HCT116 (cell line): Measurements from ENCODE around the gene CTBP2. TPM values are rescaled to one million over a fixed set of nuclear protein-coding genes. Genes with fewer than 3 reads are reported as not detected.

Experiments used
- ATAC-seq: fragments of 200-7000 bp; cut with Tn5 transposase; 2 replicates; pipeline ENCODE4 v1.9.1; 2020; ENCODE audit warnings: mild to moderate bottlenecking, moderate library complexity
- BruUV-seq: library from RNA; stranded (reverse); fragments of 400-500 nt; replicated peaks from 2 replicates; lab custom pipeline; 2021; lab: Mats Ljungman, UMichigan
- CTCF ChIA-PET: fragments of 300-600 bp; sonication (Branson Sonifier 250); formaldehyde crosslinking; loops from one replicate; lab custom pipeline; 2021; ENCODE audit warnings: antibody characterized with exemption; lab: Charles Lee
- POLR2A ChIA-PET: fragments of 300-600, 350-600 bp; sonication (Branson Sonifier 250); formaldehyde crosslinking; loops from one replicate; lab custom pipeline; 2021; ENCODE audit warnings: antibody characterized with exemption; lab: Charles Lee
- RAD21 ChIA-PET, 2 experiments: fragments of 300-600 bp; sonication (Branson Sonifier 250); formaldehyde crosslinking; loops; one replicate each; lab custom pipeline; 2023; ENCODE audit warnings: low total read pairs in 2 of 2; ENCODE audit not compliant: uncharacterized antibody in 2 of 2, unreplicated experiment in 2 of 2, low non-redundant PET in 1 of 2; lab: Charles Lee
- DNase-seq: peaks from one replicate; pipeline ENCODE4 v3.0.0-alpha.2; 2010; ENCODE audit warnings: low read depth, low spot score
- H2AFZ ChIP-seq: fragments of 200-600 bp; shearing (Covaris generic), sonication (generic); 2 replicates; pipeline ENCODE4 v1.6.1; 2017; ENCODE audit warnings: low read depth, mixed run types, mixed read lengths, antibody characterized with exemption, low read length; ENCODE audit not compliant: poor library complexity, severe bottlenecking
- H3K27ac ChIP-seq: 2 replicates; pipeline ENCODE4 v1.5.1; 2012; ENCODE audit warnings: low read depth, low read length
- H3K27me3 ChIP-seq: fragments of 200-600 bp; sonication (generic); 2 replicates; pipeline ENCODE4 v1.6.1; 2016; ENCODE audit warnings: mixed run types, low read length, mixed read lengths; ENCODE audit not compliant: insufficient read depth
- H3K36me3 ChIP-seq, 2 experiments: fragments of 200-500 bp in 1 of 2; fragments of 200-600 bp in 1 of 2; sonication (Bioruptor generic) in 1 of 2; sonication (generic) in 1 of 2; 2 replicates each; pipeline versions ENCODE4 v1.5.1 to v1.6.1; 2014 to 2016; ENCODE audit warnings: low read length in 2 of 2, inconsistent platforms in 1 of 2, mixed read lengths in 1 of 2, mixed run types in 1 of 2; ENCODE audit not compliant: insufficient read depth in 2 of 2, control insufficient read depth in 1 of 2
- H3K4me1 ChIP-seq, 2 experiments: fragments of 200-600 bp in 1 of 2; sonication (generic) in 1 of 2; 2 replicates each; pipeline versions ENCODE4 v1.5.1 to v1.6.1; 2012 to 2017; ENCODE audit warnings: low read length in 2 of 2, inconsistent platforms in 1 of 2, mild to moderate bottlenecking in 1 of 2, mixed read lengths in 1 of 2, mixed run types in 1 of 2, moderate library complexity in 1 of 2; ENCODE audit not compliant: insufficient read depth in 2 of 2, control insufficient read depth in 1 of 2
- H3K4me2 ChIP-seq: fragments of 200-600 bp; sonication (generic); 2 replicates; pipeline ENCODE4 v1.6.1; 2017; ENCODE audit warnings: mixed run types, low read length, mixed read lengths
- H3K4me3 ChIP-seq, 2 experiments: fragments of 200-600 bp in 1 of 2; sonication (generic) in 1 of 2; replicated peaks in 1 of 2; 2 replicates each; pipeline ENCODE4 v1.5.1; 2011 to 2016; ENCODE audit warnings: low read length in 2 of 2, control low read depth in 1 of 2, low read depth in 1 of 2, mild to moderate bottlenecking in 1 of 2, mixed read lengths in 1 of 2, mixed run types in 1 of 2
- H3K79me2 ChIP-seq: fragments of 200-600 bp; sonication (generic); 2 replicates; pipeline ENCODE4 v1.6.1; 2017; ENCODE audit warnings: mild to moderate bottlenecking, mixed run types, low read length, moderate library complexity, mixed read lengths; ENCODE audit not compliant: insufficient read depth
- H3K9ac ChIP-seq: fragments of 200-600 bp; sonication (generic); 2 replicates; pipeline ENCODE4 v1.6.1; 2016; ENCODE audit warnings: low read length, mixed read lengths
- H3K9me2 ChIP-seq: fragments of 200-600 bp; sonication (generic), shearing (Covaris generic); 2 replicates; pipeline ENCODE4 v1.6.1; 2017; ENCODE audit warnings: mixed run types, mild to moderate bottlenecking, moderate library complexity; ENCODE audit not compliant: insufficient read depth
- H3K9me3 ChIP-seq, 2 experiments: fragments of 200-500 bp in 1 of 2; fragments of 200-600 bp in 1 of 2; sonication (Bioruptor generic) in 1 of 2; sonication (generic) in 1 of 2; 2 replicates each; pipeline ENCODE4 v1.6.1; 2014 to 2017; ENCODE audit warnings: low read length in 2 of 2, mixed read lengths in 2 of 2, inconsistent platforms in 1 of 2, low read depth in 1 of 2, mild to moderate bottlenecking in 1 of 2, mixed run types in 1 of 2, moderate library complexity in 1 of 2; ENCODE audit not compliant: control insufficient read depth in 1 of 2, insufficient read depth in 1 of 2
- H4K20me1 ChIP-seq: fragments of 200-600 bp; sonication (generic), shearing (Covaris generic); 2 replicates; pipeline ENCODE4 v1.6.1; 2017; ENCODE audit warnings: mixed run types, mild to moderate bottlenecking, moderate library complexity; ENCODE audit not compliant: insufficient read depth
- CBX3 ChIP-seq: IDR thresholded peaks from 2 replicates; pipeline ENCODE4 v1.6.1; 2012; ENCODE audit warnings: low read depth
- ELF1 ChIP-seq: IDR thresholded peaks from 2 replicates; pipeline ENCODE4 v1.6.1; 2012; ENCODE audit warnings: low read depth, borderline replicate concordance
- EZH2 ChIP-seq: fragments of 200-600 bp; sonication (generic); IDR thresholded peaks from 2 replicates; pipeline ENCODE4 v1.6.1; 2017; ENCODE audit warnings: antibody characterized with exemption, mixed run types
- EZH2phosphoT487 ChIP-seq: fragments of 200-600 bp; IDR thresholded peaks from 2 replicates; pipeline ENCODE4 v1.6.1; 2018; ENCODE audit warnings: antibody characterized with exemption, borderline replicate concordance
- FOSL1 ChIP-seq: IDR thresholded peaks from 2 replicates; pipeline ENCODE4 v1.6.1; 2012; ENCODE audit warnings: low read depth
- JUND ChIP-seq: IDR thresholded peaks from 2 replicates; pipeline ENCODE4 v1.6.1; 2012
- POLR2A ChIP-seq: IDR thresholded peaks from 2 replicates; pipeline ENCODE4 v1.7.0; 2011; ENCODE audit warnings: borderline replicate concordance; ENCODE audit not compliant: insufficient read depth, insufficient read length; ENCODE audit errors: extremely low read depth
- POLR2AphosphoS5 ChIP-seq: IDR thresholded peaks from 2 replicates; pipeline ENCODE4 v1.6.1; 2011; ENCODE audit warnings: mild to moderate bottlenecking, low read depth, low read length, moderate library complexity
- REST ChIP-seq: IDR thresholded peaks from 2 replicates; pipeline ENCODE4 v1.6.1; 2012; ENCODE audit warnings: low read depth
- SRF ChIP-seq: IDR thresholded peaks from 2 replicates; pipeline ENCODE4 v1.6.1; 2012; ENCODE audit warnings: low read depth
- TCF7L2 ChIP-seq: IDR thresholded peaks from 2 replicates; pipeline ENCODE4 v1.7.0; 2011; ENCODE audit warnings: borderline replicate concordance, inconsistent platforms; ENCODE audit not compliant: insufficient read depth, insufficient read length; ENCODE audit errors: extremely low read depth
- ZBTB33 ChIP-seq: IDR thresholded peaks from 2 replicates; pipeline ENCODE4 v1.6.1; 2011; ENCODE audit warnings: mild to moderate bottlenecking, low read length, moderate library complexity; ENCODE audit not compliant: insufficient replicate concordance; ENCODE audit errors: extremely low read depth
- ZFX ChIP-seq: fragments of 450-650 bp; IDR thresholded peaks from 2 replicates; pipeline ENCODE4 v1.6.1; 2017
- ZNF274 ChIP-seq: fragments of 200-500 bp; sonication (Bioruptor generic); IDR thresholded peaks from 2 replicates; pipeline ENCODE4 v1.6.1; 2014; ENCODE audit warnings: mild to moderate bottlenecking, low read depth, low read length, inconsistent platforms
- intact Hi-C: fragments of 100-400 bp; cut with micrococcal nuclease; formaldehyde crosslinking; loops from 2 replicates; pipeline ENCODE4 v1.10.0; 2022
- total RNA-seq: library from RNA; stranded (reverse); gene quantifications from one replicate; pipeline ENCODE4 v1.2.1, GENCODE V29; 2021; ENCODE audit not compliant: unreplicated experiment
- TF ChIP-seq, protein P1 (sequence below): IDR thresholded peaks from 2 replicates; pipeline ENCODE4 v1.6.1; 2012
- TF ChIP-seq, protein P2 (sequence below): IDR thresholded peaks from 2 replicates; pipeline ENCODE4 v1.6.1; 2012

CTBP2 gene
- total RNA-seq, 1 experiment from 2014 or later, result 144 TPM

DNA sequence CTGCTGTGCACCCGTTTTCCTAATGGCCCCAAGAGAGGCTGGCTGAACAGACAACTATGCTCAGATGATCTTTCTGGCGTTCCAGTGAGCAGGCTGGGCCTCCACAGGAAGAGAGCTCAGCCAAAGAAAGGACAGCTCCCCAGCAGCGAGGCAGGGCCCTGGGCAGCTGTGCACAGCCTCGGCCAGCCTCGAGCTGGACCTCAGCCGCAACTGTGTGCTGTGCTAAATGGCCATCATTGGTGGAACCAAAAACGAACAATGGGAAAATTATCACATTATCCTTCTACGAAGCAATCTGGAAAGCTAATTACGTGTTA, 97.5 kb downstream of the CTBP2 start (continued):
- TF ChIP-seq FOSL1 (no peak), SRF (no peak), ZFX (no peak), EZH2 (no peak), POLR2A (no peak), JUND (no peak), ELF1 (no peak), ZNF274 (no peak), CBX3 (no peak)
- TF ChIP-seq, protein P1, sequence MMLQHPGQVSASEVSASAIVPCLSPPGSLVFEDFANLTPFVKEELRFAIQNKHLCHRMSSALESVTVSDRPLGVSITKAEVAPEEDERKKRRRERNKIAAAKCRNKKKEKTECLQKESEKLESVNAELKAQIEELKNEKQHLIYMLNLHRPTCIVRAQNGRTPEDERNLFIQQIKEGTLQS, result no peak
- TF ChIP-seq, protein P2, sequence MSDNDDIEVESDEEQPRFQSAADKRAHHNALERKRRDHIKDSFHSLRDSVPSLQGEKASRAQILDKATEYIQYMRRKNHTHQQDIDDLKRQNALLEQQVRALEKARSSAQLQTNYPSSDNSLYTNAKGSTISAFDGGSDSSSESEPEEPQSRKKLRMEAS, result no peak

- H3K79me2 ChIP-seq, result peaks cover 92% of the 10 kb centered on the region
- no peak overlapping the region for H3K27ac ChIP-seq
- no peak overlapping the region for H3K9ac ChIP-seq
- no peak overlapping the region for H3K4me2 ChIP-seq
- no peak overlapping the region for H3K4me3 ChIP-seq
- no peaks in the 10 kb centered on the region for H3K27me3 ChIP-seq
- CTCF ChIA-PET, result interaction anchor here (1.4 to 4.5 kb wide), 5 partner anchors 12 to 69 kb away, joined by 4 to 67 read pairs (median 12); no protein-coding TSS in a partner anchor
- no peaks in the 10 kb centered on the region for H3K9me3 ChIP-seq
- RAD21 ChIA-PET, result interaction anchor here in 1 of 2 experiments (1.0 kb wide), 1 partner anchor 70 kb away, joined by 3 read pairs; no protein-coding TSS in a partner anchor
- no peak overlapping the region for H2AFZ ChIP-seq
- peaks cover 8% of the 10 kb centered on the region; the same call in 1 of the 2 replicates for H4K20me1 ChIP-seq
- no peaks in the 10 kb centered on the region for H3K9me2 ChIP-seq
- no TSS peak for BruUV-seq
- DNase-seq (no peak), ATAC-seq (no peak)
- H3K36me3 ChIP-seq, result no peaks in the 10 kb centered on the region; a peak in 2 of 4 replicates
- H3K4me1 ChIP-seq, result peaks cover 49 to 66% of the 10 kb centered on the region in 2 experiments
- POLR2A ChIA-PET, result interaction anchor here (1.8 kb wide), 1 partner anchor 17 kb away, joined by 4 read pairs; no protein-coding TSS in a partner anchor
- intact Hi-C loops, result loop anchor here (5.0 kb wide), 3 partner anchors 60 to 530 kb away; no protein-coding TSS in a partner anchor
- TF ChIP-seq TCF7L2 (no peak), REST (no peak), EZH2phosphoT487 (no peak), SRF (no peak), ZNF274 (no peak), POLR2AphosphoS5 (no peak), ZFX (no peak), CBX3 (no peak), ZBTB33 (no peak)
- TF ChIP-seq, protein P2, result no peak
These were observed 98.0 kb downstream of the CTBP2 start for GRCh38 chr10:125062227-125062913.
